HUES64 (cell line): ENCODE results near the gene ADPRHL1.
"Not testable (repeated sequence)": the region's sequence is repeated elsewhere in the genome, so short reads cannot be mapped to it uniquely, and the experiment has no call there.

Experiments used
- H3K27ac ChIP-seq: 2 replicates; pipeline ENCODE4 v1.7.0; 2013; ENCODE audit warnings: low read depth, low read length, inconsistent platforms
- H3K27me3 ChIP-seq: 2 replicates; pipeline ENCODE4 v1.6.1; 2013; ENCODE audit warnings: mild to moderate bottlenecking, low read length; ENCODE audit not compliant: insufficient read depth
- H3K36me3 ChIP-seq: 2 replicates; pipeline ENCODE4 v1.6.1; 2013; ENCODE audit warnings: mild to moderate bottlenecking, low read length; ENCODE audit not compliant: insufficient read depth
- H3K4me1 ChIP-seq: 2 replicates; pipeline ENCODE4 v1.6.1; 2013; ENCODE audit warnings: mild to moderate bottlenecking, low read length, moderate library complexity; ENCODE audit not compliant: insufficient read depth
- H3K4me3 ChIP-seq: 2 replicates; pipeline ENCODE4 v1.5.1; 2013; ENCODE audit warnings: mild to moderate bottlenecking, low read length, moderate library complexity
- H3K9ac ChIP-seq: 2 replicates; pipeline ENCODE4 v1.6.1; 2013; ENCODE audit warnings: mild to moderate bottlenecking, low read depth, low read length
- H3K9me3 ChIP-seq: 2 replicates; pipeline ENCODE4 v1.6.1; 2013; ENCODE audit warnings: low read depth, low read length; ENCODE audit not compliant: insufficient read depth
- WGBS: fragments of 150-250, 120-280 bp; methylation state at CpG from one replicate; pipeline ENCODE4 v1.1.7; 2013; ENCODE audit warnings: missing lambda C conversion rate; 5-methylcytosine and 5-hydroxymethylcytosine counted together

The ADPRHL1 gene

GRCh38 chr13:113443991-113444390 is 9.3 kb downstream of the ADPRHL1 start:
- Histone ChIP-seq H3K9ac (no peak overlapping the region), H3K9me3 (no peaks in the 10 kb centered on the region), H3K27ac (no peak overlapping the region), H3K36me3 (peaks cover 4% of the 10 kb centered on the region; the same call in 1 of the 2 replicates), H3K4me1 (no peaks in the 10 kb centered on the region), H3K4me3 (no peak overlapping the region), H3K27me3 (no peaks in the 10 kb centered on the region)
- WGBS, result 92% methylated on average over 15 of the region's 15 CpGs

- Histone ChIP-seq H3K9ac (no peak overlapping the region), H3K4me1 (no peaks in the 10 kb centered on the region), H3K4me3 (no peak overlapping the region), H3K27me3 (no peaks in the 10 kb centered on the region), H3K36me3 (peaks cover 4% of the 10 kb centered on the region; the same call in 1 of the 2 replicates), H3K27ac (no peak overlapping the region), H3K9me3 (no peaks in the 10 kb centered on the region)
- WGBS, result 100% methylated on average over 1 of the region's 1 CpG
Measured at GRCh38 chr13:113442985-113443362, 10.3 kb downstream of the ADPRHL1 start.

GRCh38 chr13:113442354-113442984 is 10.8 kb downstream of the ADPRHL1 start:
- H3K27ac ChIP-seq, result no peak overlapping the region
- no peaks in the 10 kb centered on the region for H3K9me3 ChIP-seq
- no peaks in the 10 kb centered on the region for H3K4me1 ChIP-seq
- H3K27me3 ChIP-seq, result no peaks in the 10 kb centered on the region
- no peak overlapping the region for H3K9ac ChIP-seq
- 95% methylated on average over 10 of the region's 10 CpGs for WGBS
- peaks cover 4% of the 10 kb centered on the region; the same call in 1 of the 2 replicates for H3K36me3 ChIP-seq
- H3K4me3 ChIP-seq, result no peak overlapping the region

- Histone ChIP-seq H3K27me3 (no peaks in the 10 kb centered on the region), H3K9me3 (no peaks in the 10 kb centered on the region), H3K4me3 (no peak overlapping the region), H3K9ac (no peak overlapping the region), H3K36me3 (peaks cover 4% of the 10 kb centered on the region; the same call in 1 of the 2 replicates), H3K27ac (no peak overlapping the region), H3K4me1 (no peaks in the 10 kb centered on the region)
- 95% methylated on average over 29 of the region's 29 CpGs for WGBS
Measured at GRCh38 chr13:113441661-113442060, 11.6 kb downstream of the ADPRHL1 start.

- 90% methylated on average over 17 of the region's 17 CpGs for WGBS
- H3K36me3 ChIP-seq, result peaks cover under 1% of the 10 kb centered on the region; the same call in 1 of the 2 replicates
- no peaks in the 10 kb centered on the region for H3K9me3 ChIP-seq
- H3K4me1 ChIP-seq, result no peaks in the 10 kb centered on the region
- H3K27me3 ChIP-seq, result no peaks in the 10 kb centered on the region
- H3K4me3 ChIP-seq, result no peak overlapping the region
- no peak overlapping the region for H3K27ac ChIP-seq
- no peak overlapping the region for H3K9ac ChIP-seq
Measured at GRCh38 chr13:113437408-113438010, 15.8 kb downstream of the ADPRHL1 start.

- H3K27me3 ChIP-seq, H3K36me3 ChIP-seq, H3K9me3 ChIP-seq, H3K4me1 ChIP-seq, H3K9ac ChIP-seq, H3K27ac ChIP-seq, H3K4me3 ChIP-seq: not testable (repeated sequence)
- WGBS, result 92% methylated on average over 14 of the region's 15 CpGs
Measured at GRCh38 chr13:113436866-113437265, 16.4 kb downstream of the ADPRHL1 start.

- not testable (repeated sequence) for H3K36me3 ChIP-seq, H3K9ac ChIP-seq, H3K27me3 ChIP-seq, H3K27ac ChIP-seq, H3K4me1 ChIP-seq, H3K9me3 ChIP-seq, H3K4me3 ChIP-seq
- WGBS, result 95% methylated on average over 15 of the region's 15 CpGs
Measured at GRCh38 chr13:113435907-113436306, 17.4 kb downstream of the ADPRHL1 start.

- Histone ChIP-seq H3K27me3 (no peaks in the 10 kb centered on the region), H3K9me3 (no peaks in the 10 kb centered on the region), H3K9ac (no peak overlapping the region), H3K36me3 (no peaks in the 10 kb centered on the region), H3K27ac (no peak overlapping the region), H3K4me1 (no peaks in the 10 kb centered on the region), H3K4me3 (no peak overlapping the region)
- WGBS, result 97% methylated on average over 16 of the region's 21 CpGs
Measured at GRCh38 chr13:113433391-113433916, 19.8 kb downstream of the ADPRHL1 start.

GRCh38 chr13:113432506-113433270 is 20.6 kb downstream of the ADPRHL1 start:
- H3K36me3 ChIP-seq, result no peaks in the 10 kb centered on the region
- no peak overlapping the region for H3K9ac ChIP-seq
- H3K4me3 ChIP-seq, result no peak overlapping the region
- WGBS, result 90% methylated on average over 34 of the region's 34 CpGs
- H3K27me3 ChIP-seq, result no peaks in the 10 kb centered on the region
- no peaks in the 10 kb centered on the region for H3K4me1 ChIP-seq
- H3K9me3 ChIP-seq, result no peaks in the 10 kb centered on the region
- no peak overlapping the region for H3K27ac ChIP-seq

- Histone ChIP-seq H3K4me1 (no peaks in the 10 kb centered on the region), H3K9ac (no peak overlapping the region), H3K9me3 (no peaks in the 10 kb centered on the region), H3K36me3 (no peaks in the 10 kb centered on the region), H3K4me3 (no peak overlapping the region), H3K27me3 (no peaks in the 10 kb centered on the region), H3K27ac (no peak overlapping the region)
- 88% methylated on average over 22 of the region's 22 CpGs for WGBS
Measured at GRCh38 chr13:113431171-113431570, 22.1 kb downstream of the ADPRHL1 start.

- no peaks in the 10 kb centered on the region for H3K27me3 ChIP-seq
- H3K4me1 ChIP-seq, result no peaks in the 10 kb centered on the region
- no peak overlapping the region for H3K9ac ChIP-seq
- no peak overlapping the region for H3K4me3 ChIP-seq
- no peaks in the 10 kb centered on the region for H3K9me3 ChIP-seq
- H3K36me3 ChIP-seq, result no peaks in the 10 kb centered on the region
- 95% methylated on average over 22 of the region's 23 CpGs for WGBS
- no peak overlapping the region for H3K27ac ChIP-seq
Measured at GRCh38 chr13:113430378-113431110, 22.7 kb downstream of the ADPRHL1 start.
